ENCODE measurements around the gene DDX41.

DNA sequence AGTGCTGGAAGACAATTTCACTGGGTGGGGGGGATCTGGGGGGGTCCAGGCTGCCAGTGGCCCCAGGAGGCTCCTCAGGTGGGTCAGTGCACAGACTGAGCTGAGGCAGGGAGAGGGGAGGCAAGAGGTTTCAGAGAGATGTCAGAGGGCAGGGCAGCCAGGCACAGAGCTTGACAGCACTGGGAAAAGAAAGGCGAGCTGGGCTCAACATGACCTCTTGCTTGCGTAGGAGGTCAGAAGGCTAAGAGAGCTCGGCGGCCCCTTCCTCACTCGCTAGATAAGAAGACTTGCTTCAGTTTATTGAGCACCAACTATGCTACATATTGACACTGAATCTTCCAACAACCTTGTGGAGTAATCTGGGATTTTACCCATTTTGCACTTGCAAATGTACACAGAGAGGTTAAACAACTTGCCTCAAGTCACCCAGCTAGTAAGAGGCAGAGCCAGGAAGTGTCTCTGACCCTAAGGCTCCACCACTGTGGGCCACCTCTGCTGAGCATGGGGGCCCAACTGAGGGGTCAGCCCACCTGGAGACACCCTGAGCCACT, 22.9 kb downstream of the DDX41 start:
- TF ChIP-seq, protein P1, sequence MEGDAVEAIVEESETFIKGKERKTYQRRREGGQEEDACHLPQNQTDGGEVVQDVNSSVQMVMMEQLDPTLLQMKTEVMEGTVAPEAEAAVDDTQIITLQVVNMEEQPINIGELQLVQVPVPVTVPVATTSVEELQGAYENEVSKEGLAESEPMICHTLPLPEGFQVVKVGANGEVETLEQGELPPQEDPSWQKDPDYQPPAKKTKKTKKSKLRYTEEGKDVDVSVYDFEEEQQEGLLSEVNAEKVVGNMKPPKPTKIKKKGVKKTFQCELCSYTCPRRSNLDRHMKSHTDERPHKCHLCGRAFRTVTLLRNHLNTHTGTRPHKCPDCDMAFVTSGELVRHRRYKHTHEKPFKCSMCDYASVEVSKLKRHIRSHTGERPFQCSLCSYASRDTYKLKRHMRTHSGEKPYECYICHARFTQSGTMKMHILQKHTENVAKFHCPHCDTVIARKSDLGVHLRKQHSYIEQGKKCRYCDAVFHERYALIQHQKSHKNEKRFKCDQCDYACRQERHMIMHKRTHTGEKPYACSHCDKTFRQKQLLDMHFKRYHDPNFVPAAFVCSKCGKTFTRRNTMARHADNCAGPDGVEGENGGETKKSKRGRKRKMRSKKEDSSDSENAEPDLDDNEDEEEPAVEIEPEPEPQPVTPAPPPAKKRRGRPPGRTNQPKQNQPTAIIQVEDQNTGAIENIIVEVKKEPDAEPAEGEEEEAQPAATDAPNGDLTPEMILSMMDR (CRISPR knock-in tag; IDR thresholded peaks at IDR 0.05): no peak
- TF ChIP-seq, protein P2, sequence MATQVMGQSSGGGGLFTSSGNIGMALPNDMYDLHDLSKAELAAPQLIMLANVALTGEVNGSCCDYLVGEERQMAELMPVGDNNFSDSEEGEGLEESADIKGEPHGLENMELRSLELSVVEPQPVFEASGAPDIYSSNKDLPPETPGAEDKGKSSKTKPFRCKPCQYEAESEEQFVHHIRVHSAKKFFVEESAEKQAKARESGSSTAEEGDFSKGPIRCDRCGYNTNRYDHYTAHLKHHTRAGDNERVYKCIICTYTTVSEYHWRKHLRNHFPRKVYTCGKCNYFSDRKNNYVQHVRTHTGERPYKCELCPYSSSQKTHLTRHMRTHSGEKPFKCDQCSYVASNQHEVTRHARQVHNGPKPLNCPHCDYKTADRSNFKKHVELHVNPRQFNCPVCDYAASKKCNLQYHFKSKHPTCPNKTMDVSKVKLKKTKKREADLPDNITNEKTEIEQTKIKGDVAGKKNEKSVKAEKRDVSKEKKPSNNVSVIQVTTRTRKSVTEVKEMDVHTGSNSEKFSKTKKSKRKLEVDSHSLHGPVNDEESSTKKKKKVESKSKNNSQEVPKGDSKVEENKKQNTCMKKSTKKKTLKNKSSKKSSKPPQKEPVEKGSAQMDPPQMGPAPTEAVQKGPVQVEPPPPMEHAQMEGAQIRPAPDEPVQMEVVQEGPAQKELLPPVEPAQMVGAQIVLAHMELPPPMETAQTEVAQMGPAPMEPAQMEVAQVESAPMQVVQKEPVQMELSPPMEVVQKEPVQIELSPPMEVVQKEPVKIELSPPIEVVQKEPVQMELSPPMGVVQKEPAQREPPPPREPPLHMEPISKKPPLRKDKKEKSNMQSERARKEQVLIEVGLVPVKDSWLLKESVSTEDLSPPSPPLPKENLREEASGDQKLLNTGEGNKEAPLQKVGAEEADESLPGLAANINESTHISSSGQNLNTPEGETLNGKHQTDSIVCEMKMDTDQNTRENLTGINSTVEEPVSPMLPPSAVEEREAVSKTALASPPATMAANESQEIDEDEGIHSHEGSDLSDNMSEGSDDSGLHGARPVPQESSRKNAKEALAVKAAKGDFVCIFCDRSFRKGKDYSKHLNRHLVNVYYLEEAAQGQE (IDR thresholded peaks at IDR 0.05; ENCODE audit: borderline replicate concordance in 1 of 2, low read depth in 1 of 2, low read length in 2 of 2): no peak
- TF ChIP-seq, protein P3, sequence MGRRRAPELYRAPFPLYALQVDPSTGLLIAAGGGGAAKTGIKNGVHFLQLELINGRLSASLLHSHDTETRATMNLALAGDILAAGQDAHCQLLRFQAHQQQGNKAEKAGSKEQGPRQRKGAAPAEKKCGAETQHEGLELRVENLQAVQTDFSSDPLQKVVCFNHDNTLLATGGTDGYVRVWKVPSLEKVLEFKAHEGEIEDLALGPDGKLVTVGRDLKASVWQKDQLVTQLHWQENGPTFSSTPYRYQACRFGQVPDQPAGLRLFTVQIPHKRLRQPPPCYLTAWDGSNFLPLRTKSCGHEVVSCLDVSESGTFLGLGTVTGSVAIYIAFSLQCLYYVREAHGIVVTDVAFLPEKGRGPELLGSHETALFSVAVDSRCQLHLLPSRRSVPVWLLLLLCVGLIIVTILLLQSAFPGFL (CRISPR knock-in tag; IDR thresholded peaks at IDR 0.05): no peak

Data from HepG2 (cell line).